ENCODE results near the gene SCMH1.
"Not testable (repeated sequence)": the region's sequence is repeated elsewhere in the genome, so short reads cannot be mapped to it uniquely, and the experiment has no call there.

The SCMH1 gene

DNA sequence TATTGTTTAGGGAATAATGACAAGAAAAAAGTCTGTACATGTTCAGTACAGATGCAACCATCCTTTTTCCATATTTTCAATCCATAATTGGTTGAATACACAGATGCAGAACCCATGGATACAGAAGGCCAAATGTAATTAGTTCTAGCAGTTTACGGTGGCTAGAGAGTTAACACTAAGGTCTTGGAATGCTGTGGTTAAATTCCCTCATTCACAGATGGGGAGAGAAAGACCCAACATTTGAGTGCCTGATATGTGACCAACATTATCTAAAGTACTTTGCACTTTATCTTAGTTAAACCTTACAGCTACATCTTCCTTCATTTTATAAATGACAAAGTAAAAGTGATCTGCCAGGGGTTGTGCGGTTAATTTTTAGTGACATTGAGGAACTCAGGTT is 5.3 kb downstream of the SCMH1 start:
- no peaks in the 10 kb centered on the region for H3K27me3 ChIP-seq (replicated peaks; ENCODE audit: control insufficient read depth, insufficient read depth, low read length, poor library complexity, severe bottlenecking)
- no peak for DNase-seq
- H3K27ac ChIP-seq (ENCODE audit: insufficient read depth, low read length, poor library complexity, severe bottlenecking): no peak overlapping the region
- no peak overlapping the region for H3K4me3 ChIP-seq (ENCODE audit: insufficient read depth, low read depth, low read length, poor library complexity, severe bottlenecking)
- no peaks in the 10 kb centered on the region for H3K9me3 ChIP-seq (ENCODE audit: control insufficient read depth, low read length)
- no peaks in the 10 kb centered on the region for H3K36me3 ChIP-seq (ENCODE audit: control insufficient read depth, insufficient read depth, low read length)
- no peaks in the 10 kb centered on the region for H3K4me1 ChIP-seq (ENCODE audit: control insufficient read depth, insufficient read depth, low read length, poor library complexity, severe bottlenecking)

DNA sequence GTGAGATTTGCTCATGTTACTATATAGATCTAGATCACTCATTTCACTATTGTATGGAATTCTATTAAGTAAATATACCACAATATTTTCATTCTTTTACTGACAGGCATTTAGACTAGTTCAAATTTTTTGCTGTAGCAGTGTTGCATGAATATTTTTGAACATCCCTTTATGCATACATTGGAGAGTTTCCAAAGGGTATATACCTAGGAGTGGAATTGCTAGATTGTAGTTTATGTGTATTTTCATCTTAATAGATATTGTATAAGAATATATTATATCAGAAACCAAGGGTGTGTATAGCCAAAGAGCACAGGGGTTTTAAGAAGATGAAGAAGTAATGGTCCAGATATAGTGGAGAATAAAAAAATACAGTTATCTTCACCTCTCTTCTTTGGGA is 6.2 kb downstream of the SCMH1 start:
- Histone ChIP-seq H3K27me3 (replicated peaks; ENCODE audit: control insufficient read depth, insufficient read depth, low read length, poor library complexity, severe bottlenecking) (no peaks in the 10 kb centered on the region), H3K27ac (ENCODE audit: insufficient read depth, low read length, poor library complexity, severe bottlenecking) (no peak overlapping the region), H3K9me3 (ENCODE audit: control insufficient read depth, low read length) (no peaks in the 10 kb centered on the region), H3K4me3 (ENCODE audit: insufficient read depth, low read depth, low read length, poor library complexity, severe bottlenecking) (no peak overlapping the region), H3K36me3 (ENCODE audit: control insufficient read depth, insufficient read depth, low read length) (no peaks in the 10 kb centered on the region), H3K4me1 (ENCODE audit: control insufficient read depth, insufficient read depth, low read length, poor library complexity, severe bottlenecking) (no peaks in the 10 kb centered on the region)
- DNase-seq: no peak

DNA sequence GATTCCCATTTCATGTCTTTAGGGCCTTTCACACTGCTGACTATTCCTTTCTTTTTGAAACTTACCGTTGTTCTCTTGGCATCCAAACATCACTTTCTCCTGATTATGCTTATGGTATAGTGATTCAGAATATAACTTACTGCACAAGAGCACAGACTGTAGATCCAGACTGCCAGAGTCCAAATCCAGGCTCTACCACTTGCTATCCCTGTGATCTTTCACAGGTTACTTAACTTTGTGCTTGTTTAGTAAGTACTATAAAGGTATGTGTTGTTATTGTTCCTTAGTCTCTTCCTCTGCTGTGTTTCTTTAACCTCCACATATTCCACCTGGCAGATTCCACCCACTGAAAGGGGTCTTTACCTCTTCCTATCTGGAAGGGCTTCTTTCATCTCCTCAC is 8.4 kb downstream of the SCMH1 start:
- DNase-seq: no peak
- Histone ChIP-seq H3K4me1 (ENCODE audit: control insufficient read depth, insufficient read depth, low read length, poor library complexity, severe bottlenecking) (no peaks in the 10 kb centered on the region), H3K27me3 (replicated peaks; ENCODE audit: control insufficient read depth, insufficient read depth, low read length, poor library complexity, severe bottlenecking) (no peaks in the 10 kb centered on the region), H3K27ac (ENCODE audit: insufficient read depth, low read length, poor library complexity, severe bottlenecking) (no peak overlapping the region), H3K36me3 (ENCODE audit: control insufficient read depth, insufficient read depth, low read length) (no peaks in the 10 kb centered on the region), H3K9me3 (ENCODE audit: control insufficient read depth, low read length) (no peaks in the 10 kb centered on the region), H3K4me3 (ENCODE audit: insufficient read depth, low read depth, low read length, poor library complexity, severe bottlenecking) (no peak overlapping the region)

DNA sequence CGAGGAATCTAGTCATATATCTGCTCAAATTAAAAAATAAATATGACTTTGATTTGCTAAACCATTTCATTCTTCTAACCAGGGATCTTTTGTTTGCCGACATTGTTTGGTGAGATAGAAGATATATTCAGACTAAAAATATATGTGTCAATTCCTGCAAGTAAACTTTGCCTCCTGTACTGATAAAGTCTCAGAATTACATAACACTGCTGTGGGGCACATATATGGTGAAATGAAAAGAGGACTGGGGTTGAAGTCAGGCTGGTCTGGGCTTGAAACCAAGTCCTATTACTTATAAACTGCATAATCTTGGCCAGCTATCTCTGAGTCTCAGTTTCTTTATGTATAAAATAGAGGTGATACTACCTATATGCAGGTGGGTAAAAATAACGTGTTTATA is 9.8 kb downstream of the SCMH1 start:
- no peak for DNase-seq

DNA sequence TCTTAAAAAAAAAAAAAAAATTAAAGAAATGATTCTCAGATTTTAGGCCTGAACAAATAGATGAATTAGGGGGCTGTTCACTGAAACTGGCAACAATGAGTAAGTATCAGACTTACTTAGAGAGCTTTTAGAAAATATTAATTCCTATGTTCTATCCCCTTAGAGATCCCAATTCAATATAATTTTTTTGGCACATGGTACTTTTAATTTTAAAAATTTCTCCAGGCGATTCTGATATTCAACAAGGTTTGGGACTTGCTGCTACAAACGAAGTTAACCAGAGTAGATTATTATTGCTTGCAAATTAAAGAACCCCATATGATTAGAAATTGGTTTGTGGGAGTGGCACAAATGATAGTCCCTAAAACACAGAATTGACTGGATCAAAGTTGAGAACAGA is 11.4 kb downstream of the SCMH1 start:
- DNase-seq: no peak
- H3K36me3 ChIP-seq (ENCODE audit: control insufficient read depth, insufficient read depth, low read length): no peaks in the 10 kb centered on the region
- no peaks in the 10 kb centered on the region for H3K27me3 ChIP-seq (replicated peaks; ENCODE audit: control insufficient read depth, insufficient read depth, low read length, poor library complexity, severe bottlenecking)
- H3K4me3 ChIP-seq (ENCODE audit: insufficient read depth, low read depth, low read length, poor library complexity, severe bottlenecking): no peak overlapping the region
- H3K27ac ChIP-seq (ENCODE audit: insufficient read depth, low read length, poor library complexity, severe bottlenecking): no peak overlapping the region
- H3K9me3 ChIP-seq (ENCODE audit: control insufficient read depth, low read length): no peaks in the 10 kb centered on the region
- peaks cover 3% of the 10 kb centered on the region for H3K4me1 ChIP-seq (ENCODE audit: control insufficient read depth, insufficient read depth, low read length, poor library complexity, severe bottlenecking)

More for the DNA sequence above, 9.8 kb downstream of the SCMH1 start:
- Histone ChIP-seq H3K27ac (ENCODE audit: insufficient read depth, low read length, poor library complexity, severe bottlenecking) (no peak overlapping the region), H3K36me3 (ENCODE audit: control insufficient read depth, insufficient read depth, low read length) (no peaks in the 10 kb centered on the region), H3K27me3 (replicated peaks; ENCODE audit: control insufficient read depth, insufficient read depth, low read length, poor library complexity, severe bottlenecking) (no peaks in the 10 kb centered on the region), H3K9me3 (ENCODE audit: control insufficient read depth, low read length) (no peaks in the 10 kb centered on the region), H3K4me1 (ENCODE audit: control insufficient read depth, insufficient read depth, low read length, poor library complexity, severe bottlenecking) (no peaks in the 10 kb centered on the region), H3K4me3 (ENCODE audit: insufficient read depth, low read depth, low read length, poor library complexity, severe bottlenecking) (no peak overlapping the region)

DNA sequence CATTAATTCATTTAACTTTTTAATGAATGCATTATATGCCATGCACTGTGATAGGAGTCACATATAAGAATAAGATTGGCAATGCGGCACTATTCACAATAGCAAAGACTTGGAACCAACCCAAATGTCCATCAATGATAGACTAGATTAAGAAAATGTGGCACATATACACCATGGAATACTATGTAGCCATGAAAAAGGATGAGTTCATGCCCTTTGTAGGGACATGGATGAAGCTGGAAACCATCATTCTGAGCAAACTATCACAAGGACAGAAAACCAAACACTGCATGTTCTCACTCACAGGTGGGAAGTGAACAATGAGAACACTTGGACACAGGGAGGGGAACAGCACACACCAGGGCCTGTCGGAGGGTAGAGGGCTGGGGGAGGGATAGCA is 12.9 kb downstream of the SCMH1 start:
- not testable (repeated sequence) for H3K36me3 ChIP-seq (ENCODE audit: control insufficient read depth, insufficient read depth, low read length); H3K4me3 ChIP-seq (ENCODE audit: insufficient read depth, low read depth, low read length, poor library complexity, severe bottlenecking); H3K4me1 ChIP-seq (ENCODE audit: control insufficient read depth, insufficient read depth, low read length, poor library complexity, severe bottlenecking); H3K27me3 ChIP-seq (replicated peaks; ENCODE audit: control insufficient read depth, insufficient read depth, low read length, poor library complexity, severe bottlenecking); H3K27ac ChIP-seq (ENCODE audit: insufficient read depth, low read length, poor library complexity, severe bottlenecking); DNase-seq; H3K9me3 ChIP-seq (ENCODE audit: control insufficient read depth, low read length)

DNA sequence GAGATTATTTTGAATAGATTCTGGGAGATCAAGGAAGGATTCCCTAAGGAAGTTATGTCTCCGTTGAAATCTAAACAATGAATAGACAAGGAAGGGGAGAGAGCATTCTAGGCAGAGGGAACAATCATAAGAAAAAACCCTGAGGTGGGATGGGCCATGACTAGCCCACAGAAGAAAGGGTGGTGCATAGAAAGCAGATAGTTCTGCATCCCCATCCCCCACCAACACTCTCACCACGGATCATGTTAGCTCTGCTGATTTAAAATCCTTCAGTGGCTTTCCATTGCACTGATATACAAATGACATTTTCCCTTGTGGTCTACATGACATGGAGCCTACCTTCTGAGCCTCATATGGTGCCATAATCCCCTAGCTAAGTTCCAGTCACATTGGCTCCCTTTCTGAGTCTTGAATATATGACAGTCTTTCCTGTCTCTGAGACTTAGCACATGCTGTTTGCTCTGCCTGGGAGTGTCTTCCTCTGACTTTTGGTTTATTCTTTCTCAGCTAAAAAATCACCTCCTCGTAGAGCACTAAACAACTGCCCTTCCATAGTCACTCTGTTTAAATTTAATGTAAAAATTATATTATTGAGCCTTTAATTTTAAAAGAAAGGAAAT is 15.2 kb downstream of the SCMH1 start:
- no peak for DNase-seq
- Histone ChIP-seq H3K36me3 (ENCODE audit: control insufficient read depth, insufficient read depth, low read length) (no peaks in the 10 kb centered on the region), H3K27ac (ENCODE audit: insufficient read depth, low read length, poor library complexity, severe bottlenecking) (no peak overlapping the region), H3K4me1 (ENCODE audit: control insufficient read depth, insufficient read depth, low read length, poor library complexity, severe bottlenecking) (peaks cover 3% of the 10 kb centered on the region), H3K9me3 (ENCODE audit: control insufficient read depth, low read length) (no peaks in the 10 kb centered on the region), H3K4me3 (ENCODE audit: insufficient read depth, low read depth, low read length, poor library complexity, severe bottlenecking) (no peak overlapping the region), H3K27me3 (replicated peaks; ENCODE audit: control insufficient read depth, insufficient read depth, low read length, poor library complexity, severe bottlenecking) (no peaks in the 10 kb centered on the region)

DNA sequence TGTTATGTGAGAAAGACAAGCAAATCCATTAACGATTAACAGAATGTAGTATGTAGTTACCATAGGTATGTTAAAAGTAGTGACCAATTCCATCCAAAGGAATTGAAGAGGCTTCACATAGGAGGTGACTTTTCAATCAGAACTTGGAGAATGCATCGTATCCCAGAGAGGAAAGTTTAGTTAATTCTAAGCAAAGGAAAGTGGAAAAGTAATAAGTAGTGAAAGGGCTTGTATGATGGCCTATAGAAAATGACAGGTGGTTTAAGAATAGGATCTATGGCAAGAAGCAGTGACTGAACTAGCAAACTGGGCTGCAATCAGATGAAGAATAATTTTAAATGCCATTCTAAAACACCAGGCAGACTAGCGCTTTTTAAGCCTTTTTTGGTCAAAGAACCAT is 16.6 kb downstream of the SCMH1 start:
- DNase-seq: no peak
- Histone ChIP-seq H3K27me3 (replicated peaks; ENCODE audit: control insufficient read depth, insufficient read depth, low read length, poor library complexity, severe bottlenecking) (no peaks in the 10 kb centered on the region), H3K27ac (ENCODE audit: insufficient read depth, low read length, poor library complexity, severe bottlenecking) (no peak overlapping the region), H3K9me3 (ENCODE audit: control insufficient read depth, low read length) (no peaks in the 10 kb centered on the region), H3K4me1 (ENCODE audit: control insufficient read depth, insufficient read depth, low read length, poor library complexity, severe bottlenecking) (peaks cover 3% of the 10 kb centered on the region), H3K4me3 (ENCODE audit: insufficient read depth, low read depth, low read length, poor library complexity, severe bottlenecking) (no peak overlapping the region), H3K36me3 (ENCODE audit: control insufficient read depth, insufficient read depth, low read length) (no peaks in the 10 kb centered on the region)

DNA sequence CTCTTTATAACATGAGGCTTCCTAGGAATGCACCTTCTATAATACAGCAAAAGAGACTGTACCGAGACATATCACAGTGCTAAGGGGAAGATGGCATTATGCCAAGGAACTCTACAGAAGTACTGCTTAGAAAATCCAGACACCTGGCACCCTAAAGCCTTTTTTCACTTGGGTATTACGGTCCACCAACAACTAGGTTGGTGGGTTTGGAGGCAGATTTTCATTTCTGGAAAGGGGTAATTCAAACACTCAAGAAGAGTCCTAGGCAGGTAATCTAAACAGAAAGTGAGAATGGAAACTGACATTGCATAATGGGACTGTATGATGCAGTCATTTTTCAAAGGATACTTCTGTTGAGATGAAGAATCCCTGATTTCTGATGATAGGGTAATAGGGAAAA is 19.6 kb downstream of the SCMH1 start:
- no peak for DNase-seq
- H3K4me3 ChIP-seq (ENCODE audit: insufficient read depth, low read depth, low read length, poor library complexity, severe bottlenecking): no peak overlapping the region

DNA sequence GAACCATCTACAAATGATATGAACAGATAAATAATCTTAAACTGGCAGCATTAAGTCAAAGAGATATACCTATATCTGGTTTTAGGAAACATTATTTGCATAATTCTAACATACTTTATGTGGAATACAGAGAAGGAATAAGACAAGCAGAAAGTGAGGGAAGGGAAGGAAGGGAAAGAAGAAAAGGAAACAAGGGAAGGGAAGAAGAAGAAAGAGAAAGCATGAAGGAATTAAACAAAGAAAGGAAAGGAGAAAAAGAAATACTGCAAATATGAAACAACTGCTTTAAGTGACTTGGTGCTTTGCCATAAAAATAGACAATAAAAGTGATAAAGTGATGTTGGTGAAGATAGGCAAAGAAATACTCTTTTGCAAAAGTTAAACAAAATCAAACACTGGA is 20.1 kb downstream of the SCMH1 start:
- Histone ChIP-seq H3K36me3 (ENCODE audit: control insufficient read depth, insufficient read depth, low read length) (peaks cover 7% of the 10 kb centered on the region), H3K4me1 (ENCODE audit: control insufficient read depth, insufficient read depth, low read length, poor library complexity, severe bottlenecking) (peaks cover 2% of the 10 kb centered on the region), H3K9me3 (ENCODE audit: control insufficient read depth, low read length) (no peaks in the 10 kb centered on the region), H3K27me3 (replicated peaks; ENCODE audit: control insufficient read depth, insufficient read depth, low read length, poor library complexity, severe bottlenecking) (no peaks in the 10 kb centered on the region), H3K4me3 (ENCODE audit: insufficient read depth, low read depth, low read length, poor library complexity, severe bottlenecking) (no peak overlapping the region), H3K27ac (ENCODE audit: insufficient read depth, low read length, poor library complexity, severe bottlenecking) (no peak overlapping the region)
- DNase-seq: no peak

More for the DNA sequence above, 19.6 kb downstream of the SCMH1 start:
- Histone ChIP-seq H3K27me3 (replicated peaks; ENCODE audit: control insufficient read depth, insufficient read depth, low read length, poor library complexity, severe bottlenecking) (no peaks in the 10 kb centered on the region), H3K9me3 (ENCODE audit: control insufficient read depth, low read length) (no peaks in the 10 kb centered on the region), H3K4me1 (ENCODE audit: control insufficient read depth, insufficient read depth, low read length, poor library complexity, severe bottlenecking) (peaks cover 3% of the 10 kb centered on the region), H3K27ac (ENCODE audit: insufficient read depth, low read length, poor library complexity, severe bottlenecking) (no peak overlapping the region), H3K36me3 (ENCODE audit: control insufficient read depth, insufficient read depth, low read length) (peaks cover 7% of the 10 kb centered on the region)
